Psoas muscle (tissue), 8 donors: ENCODE data around the gene TRIM17. TPM values are rescaled to one million over a fixed set of nuclear protein-coding genes. Genes with fewer than 3 reads are reported as not detected.
A peak's percentile ranks its signal among the peaks of the same experiment; 100 is the strongest.

Experiments
- ATAC-seq, 4 donors: fragments of 200-7000 bp; cut with Tn5 transposase; one replicate each; pipeline ENCODE4 v1.9.1; 2020; ENCODE audit warnings: moderate library complexity in 3 of 4, mild to moderate bottlenecking in 2 of 4
- DNase-seq, 2 donors: peaks; one replicate each; pipeline ENCODE4 v3.0.0-alpha.2; 2020
- H3K27ac ChIP-seq: fragments of 200-600 bp; one replicate; pipeline ENCODE4 v1.8.0; 2022
- H3K27me3 ChIP-seq, 3 donors: fragments of 200-600 bp in 1 of 3; one replicate each; pipeline versions ENCODE4 v1.6.1 to v1.8.0; 2013 to 2022; ENCODE audit warnings: low read length in 2 of 3, mild to moderate bottlenecking in 2 of 3, moderate library complexity in 1 of 3; ENCODE audit not compliant: insufficient read depth in 3 of 3
- H3K36me3 ChIP-seq, 2 donors: fragments of 200-600 bp in 1 of 2; one replicate each; pipeline versions ENCODE4 v1.6.1 to v1.8.0; 2013 to 2022; ENCODE audit warnings: low read depth in 1 of 2, mild to moderate bottlenecking in 1 of 2, moderate library complexity in 1 of 2; ENCODE audit not compliant: insufficient read depth in 1 of 2
- H3K4me1 ChIP-seq: fragments of 200-600 bp; one replicate; pipeline ENCODE4 v1.8.0; 2022
- H3K4me3 ChIP-seq: fragments of 200-600 bp; one replicate; pipeline ENCODE4 v1.8.0; 2022; ENCODE audit warnings: mild to moderate bottlenecking
- H3K9me3 ChIP-seq: fragments of 200-600 bp; one replicate; pipeline ENCODE4 v1.8.0; 2022
- WGBS, 3 donors: extraction: QIAGEN DNeasy Blood & Tissue Kit; methylation state at CpG; one replicate each; pipeline versions ENCODE4 v1.1.6 to v1.1.7; 2013; 5-methylcytosine and 5-hydroxymethylcytosine counted together
- intact Hi-C, 2 donors: fragments of 100-400 bp; cut with DNase I; formaldehyde crosslinking; loops; one replicate each; pipeline versions ENCODE4 v1.11.0 to v1.14.2; 2022
- polyA plus RNA-seq, 3 donors: library from polyadenylated mRNA; stranded (reverse); fragments of 200-250 nt; gene quantifications; one replicate each; pipeline ENCODE4 v1.2.3, GENCODE V29; 2013
- total RNA-seq, 4 donors: library from RNA; stranded (reverse); fragmentation: NEBNext Ultra II Directional in 2 of 4; extraction: Animal tissue kit (Norgen Biotek cat#: 25700) in 2 of 4; gene quantifications; one replicate each; pipeline versions ENCODE4 v1.2.1 to v1.2.4, GENCODE V29; 2021 to 2023
- TF ChIP-seq, protein P1 (sequence below): fragments of 200-600 bp; IDR thresholded peaks from one replicate; pipeline ENCODE4 v1.8.0; 2022; ENCODE audit warnings: antibody characterized with exemption
- donor health status: healthy with polysubstance abuse.
- donor health status: DM: no; HTN: no; CAD: no; lungs with moderate emphysema.
- donor health status: Bipolar disorder and iron deficiency.
- donor health status: healthy.
- donor health status: DM: yes; HTN: yes; CAD: no.
- donor health status: DM: no; HTN: no; CAD: no.
- donor health status: DM: no; HTN: no; CAD: no.
- donor health status: DM: yes; HTN: yes; CAD: no.

TRIM17 gene
- total and polyA plus RNA-seq, 7 donors = 0.03 TPM; not detected in 6

DNA sequence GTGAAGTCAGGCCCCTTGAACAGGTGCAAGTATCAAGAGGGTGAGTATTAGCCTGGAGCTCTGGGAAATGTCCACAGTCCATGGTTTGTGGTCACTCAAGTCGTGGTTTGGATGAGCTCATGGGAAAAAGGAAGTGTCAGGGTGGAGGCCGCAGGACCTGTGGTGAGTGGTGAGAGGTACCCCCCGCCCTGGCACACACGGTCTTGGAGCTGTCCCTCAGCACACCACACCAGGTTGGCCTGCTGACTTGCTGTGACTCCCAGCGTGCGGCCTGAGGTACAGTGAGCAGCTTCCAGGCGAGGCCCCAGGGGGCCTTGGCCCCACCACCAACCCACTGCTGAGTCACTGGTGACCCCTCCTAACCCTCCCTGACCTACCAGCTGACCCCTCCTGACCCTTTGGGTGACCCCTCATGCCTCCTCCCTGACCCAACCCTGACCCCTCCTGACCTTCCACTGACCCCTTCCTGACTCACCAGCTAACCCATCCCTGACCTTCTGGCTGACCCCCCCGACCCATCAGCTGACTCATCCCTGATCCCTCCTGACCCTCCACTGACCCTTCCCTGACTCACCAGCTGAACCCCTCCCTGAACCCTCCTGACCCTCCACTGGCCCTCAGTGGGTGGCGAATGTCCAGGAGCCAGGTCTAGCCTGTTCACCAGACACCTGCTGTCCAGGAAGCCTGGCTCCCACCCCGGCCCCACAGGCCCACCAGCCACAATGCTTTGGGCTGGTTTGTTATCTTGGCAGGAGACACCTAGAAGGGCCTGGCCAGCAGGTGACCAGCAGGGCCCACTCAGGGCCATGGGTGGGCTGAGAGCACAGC is 35.7 kb upstream of the TRIM17 start:
- intact Hi-C loops = no loop called here
- Histone ChIP-seq H3K27ac (no peak overlapping the region), H3K36me3 (no peaks in the 10 kb centered on the region), H3K4me1 (peaks cover 4% of the 10 kb centered on the region), H3K4me3 (no peak overlapping the region), H3K9me3 (no peaks in the 10 kb centered on the region), H3K27me3 (peaks cover 0 to 30% (median 5%) of the 10 kb centered on the region in 3 donors)
- ATAC-seq (peak in 1 of 4 donors; percentile 27), DNase-seq (no peak)
- TF ChIP-seq, protein P1, sequence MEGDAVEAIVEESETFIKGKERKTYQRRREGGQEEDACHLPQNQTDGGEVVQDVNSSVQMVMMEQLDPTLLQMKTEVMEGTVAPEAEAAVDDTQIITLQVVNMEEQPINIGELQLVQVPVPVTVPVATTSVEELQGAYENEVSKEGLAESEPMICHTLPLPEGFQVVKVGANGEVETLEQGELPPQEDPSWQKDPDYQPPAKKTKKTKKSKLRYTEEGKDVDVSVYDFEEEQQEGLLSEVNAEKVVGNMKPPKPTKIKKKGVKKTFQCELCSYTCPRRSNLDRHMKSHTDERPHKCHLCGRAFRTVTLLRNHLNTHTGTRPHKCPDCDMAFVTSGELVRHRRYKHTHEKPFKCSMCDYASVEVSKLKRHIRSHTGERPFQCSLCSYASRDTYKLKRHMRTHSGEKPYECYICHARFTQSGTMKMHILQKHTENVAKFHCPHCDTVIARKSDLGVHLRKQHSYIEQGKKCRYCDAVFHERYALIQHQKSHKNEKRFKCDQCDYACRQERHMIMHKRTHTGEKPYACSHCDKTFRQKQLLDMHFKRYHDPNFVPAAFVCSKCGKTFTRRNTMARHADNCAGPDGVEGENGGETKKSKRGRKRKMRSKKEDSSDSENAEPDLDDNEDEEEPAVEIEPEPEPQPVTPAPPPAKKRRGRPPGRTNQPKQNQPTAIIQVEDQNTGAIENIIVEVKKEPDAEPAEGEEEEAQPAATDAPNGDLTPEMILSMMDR = no peak
- WGBS, 3 donors = 84 to 92% (median 86%) methylated on average over 10 of the region's 10 CpGs

DNA sequence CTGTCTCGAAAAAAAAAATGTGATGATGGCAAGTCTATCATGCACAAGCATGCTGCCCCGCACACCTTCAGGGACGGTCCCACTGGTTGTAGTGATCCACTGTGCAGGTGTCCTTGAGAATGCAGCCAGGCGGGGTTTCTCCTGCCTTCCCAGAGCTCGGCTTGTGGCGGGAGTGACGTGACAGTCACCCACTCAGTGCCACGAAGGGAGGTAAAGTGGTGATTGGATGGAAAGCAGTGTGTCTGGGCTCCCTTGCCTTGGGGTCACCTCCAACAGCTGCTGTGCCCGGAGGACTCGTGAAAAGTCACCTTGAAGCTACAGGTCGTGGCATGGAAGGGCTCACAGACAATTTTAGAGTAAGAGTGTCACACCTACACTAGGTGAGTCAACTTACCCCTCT is 33.5 kb upstream of the TRIM17 start:
- Histone ChIP-seq H3K4me1 (no peaks in the 10 kb centered on the region), H3K36me3 (no peaks in the 10 kb centered on the region), H3K9me3 (no peaks in the 10 kb centered on the region), H3K4me3 (no peak overlapping the region), H3K27ac (no peak overlapping the region), H3K27me3 (peaks cover 0 to 30% (median 14%) of the 10 kb centered on the region in 3 donors)
- no peak for ATAC-seq
- intact Hi-C loops = no loop called here
- no peak for DNase-seq
- TF ChIP-seq, protein P1 = no peak
- 83 to 90% (median 85%) methylated on average over 11 of the region's 11 CpGs for WGBS, 3 donors

DNA sequence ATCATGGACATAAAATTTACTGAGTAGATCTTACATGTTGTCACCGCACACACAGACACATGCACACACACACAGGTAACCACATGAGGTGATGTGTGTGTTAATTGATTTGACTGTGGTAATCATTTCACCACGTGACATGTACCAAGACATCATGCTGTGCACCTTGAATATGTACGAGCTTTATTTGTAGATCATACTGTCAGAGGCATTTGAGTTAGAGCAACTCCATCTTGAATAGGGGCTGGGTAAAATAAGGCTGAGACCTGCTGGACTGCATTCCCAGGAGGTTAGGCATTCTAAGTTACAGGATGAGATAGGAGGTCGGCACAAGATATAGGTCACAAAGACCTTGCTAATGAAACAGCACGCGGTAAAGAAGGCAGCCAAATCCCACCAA is 31.7 kb upstream of the TRIM17 start:
- DNase-seq (no peak), ATAC-seq (no peak)
- Histone ChIP-seq H3K27ac (no peak overlapping the region), H3K36me3 (no peaks in the 10 kb centered on the region), H3K27me3 (peaks cover 2 to 45% (median 23%) of the 10 kb centered on the region in 3 donors), H3K4me3 (no peak overlapping the region), H3K9me3 (no peaks in the 10 kb centered on the region), H3K4me1 (no peaks in the 10 kb centered on the region)
- intact Hi-C loops = no loop called here
- WGBS, 3 donors = 88 to 90% (median 89%) methylated on average over 6 of the region's 6 CpGs
- TF ChIP-seq, protein P1 = no peak

DNA sequence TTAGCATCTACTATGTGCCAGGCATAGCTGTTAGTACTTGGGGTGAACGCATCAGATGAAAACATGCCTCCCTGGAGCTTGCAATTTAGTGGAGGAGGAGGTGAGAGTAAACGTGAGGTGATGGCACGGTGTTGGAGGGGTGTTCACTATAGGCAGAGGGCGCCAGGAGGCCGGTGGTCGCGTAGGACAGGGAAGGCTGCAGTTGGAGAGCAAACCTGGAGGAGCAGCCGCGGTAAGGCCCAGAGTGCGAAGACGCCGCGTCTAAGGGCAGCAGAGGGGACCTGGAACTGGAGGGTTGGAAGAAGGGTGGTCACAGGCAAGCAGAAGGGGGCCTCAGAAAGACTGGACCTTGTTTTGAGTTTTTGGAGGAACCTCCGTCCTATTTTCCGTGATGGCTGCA is 30.2 kb upstream of the TRIM17 start:
- Histone ChIP-seq H3K36me3 (no peaks in the 10 kb centered on the region), H3K27me3 (peaks cover 2 to 59% (median 23%) of the 10 kb centered on the region in 3 donors), H3K4me3 (no peak overlapping the region), H3K9me3 (no peaks in the 10 kb centered on the region), H3K27ac (no peak overlapping the region), H3K4me1 (no peaks in the 10 kb centered on the region)
- 57 to 75% (median 62%) methylated on average over 14 to 15 of the region's 15 CpGs for WGBS, 3 donors
- ATAC-seq (no peak), DNase-seq (no peak)
- TF ChIP-seq, protein P1 = no peak
- intact Hi-C loops = no loop called here
